SU-DHL-6 (cell line): ENCODE results near the gene LAMP1.
"Not testable (repeated sequence)": the region's sequence is repeated elsewhere in the genome, so short reads cannot be mapped to it uniquely, and the experiment has no call there.

Experiments
- CTCF ChIP-seq: fragments of 200-600 bp; sonication (generic); IDR thresholded peaks from one replicate; pipeline ENCODE4 v1.5.1; 2017; ENCODE audit warnings: antibody characterized with exemption, mild to moderate bottlenecking, low read length, moderate library complexity; ENCODE audit not compliant: insufficient read depth, poor library complexity, severe bottlenecking
- EZH2phosphoT487 ChIP-seq: fragments of 200-600 bp; sonication (generic), shearing (Covaris generic); conservative IDR thresholded peaks from 2 replicates; pipeline ENCODE4 v1.6.1; 2018; ENCODE audit warnings: mild to moderate bottlenecking, antibody characterized with exemption, low read length, moderate library complexity, mixed read lengths

DNA sequence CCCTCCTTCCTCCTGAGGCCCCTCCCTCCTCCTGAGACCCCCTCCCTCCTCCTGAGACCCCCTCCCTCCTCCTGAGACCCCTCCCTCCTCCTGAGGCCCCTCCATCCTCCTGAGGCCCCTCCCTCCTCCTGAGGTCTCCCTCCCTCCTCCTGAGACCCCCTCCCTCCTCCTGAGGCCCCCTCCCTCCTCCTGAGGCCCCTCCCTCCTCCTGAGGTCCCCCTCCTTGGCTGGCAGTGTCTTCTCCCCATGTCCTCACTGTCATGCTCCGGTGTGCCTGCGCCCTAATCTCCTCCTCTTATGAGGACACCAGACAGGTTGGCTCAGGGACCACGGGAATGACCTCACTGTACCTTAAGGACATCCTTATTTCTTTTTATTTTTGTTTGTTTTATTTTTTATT lies 74.7 kb downstream of the LAMP1 start:
- not testable (repeated sequence) for TF ChIP-seq CTCF, EZH2phosphoT487
